ENCODE data around the gene PRDM4.

Gene PRDM4

GRCh38 chr12:107783406-107784376 is 22.8 kb upstream of the PRDM4 start:
- in situ Hi-C loops (cut with HindIII; ENCODE audit: low pct_ligation_motif_present, low sequenced_read_pairs): no loop called here
- Histone ChIP-seq H3K4me3 (ENCODE audit: low read depth, low read length) (no peak overlapping the region), H3K27ac (no peak overlapping the region), H3K27me3 (replicated peaks) (no peaks in the 10 kb centered on the region), H3K36me3 (replicated peaks) (no peaks in the 10 kb centered on the region)
- no peak for TF ChIP-seq CTCF (IDR thresholded peaks at IDR 0.05; ENCODE audit: low read depth, low read length, missing control alignments)
- no peak for DNase-seq

DNA sequence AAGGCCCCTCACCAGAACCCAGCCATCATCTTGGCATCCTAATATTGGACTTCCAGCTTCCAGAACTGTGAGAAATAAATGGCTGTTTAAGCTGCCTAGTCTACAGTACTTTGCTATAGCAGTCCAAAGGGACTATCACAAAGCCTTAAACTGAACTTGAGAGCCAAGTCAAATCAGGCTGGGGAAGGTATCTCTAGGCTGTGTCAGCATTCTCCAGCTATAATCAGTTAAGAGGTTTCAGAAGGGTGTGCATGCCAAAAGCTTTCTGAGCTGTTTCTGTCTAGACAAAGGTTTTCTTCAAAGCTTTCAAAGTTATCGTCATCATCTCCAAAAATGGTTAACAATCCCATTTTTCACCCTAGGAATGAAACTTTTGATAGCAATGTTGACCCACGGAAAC is 21.1 kb upstream of the PRDM4 start:
- in situ Hi-C loops (cut with HindIII; ENCODE audit: low pct_ligation_motif_present, low sequenced_read_pairs): no loop called here
- Histone ChIP-seq H3K27me3 (replicated peaks) (no peaks in the 10 kb centered on the region), H3K36me3 (replicated peaks) (no peaks in the 10 kb centered on the region), H3K4me3 (ENCODE audit: low read depth, low read length) (no peak overlapping the region), H3K27ac (no peak overlapping the region)
- TF ChIP-seq CTCF (IDR thresholded peaks at IDR 0.05; ENCODE audit: low read depth, low read length, missing control alignments): no peak
- no peak for DNase-seq

- peaks cover 14% of the 10 kb centered on the region for H3K27me3 ChIP-seq (replicated peaks)
- in situ Hi-C loops (cut with HindIII; ENCODE audit: low pct_ligation_motif_present, low sequenced_read_pairs): no loop called here
- no peak overlapping the region for H3K27ac ChIP-seq
- H3K4me3 ChIP-seq (ENCODE audit: low read depth, low read length): no peak overlapping the region
- no peaks in the 10 kb centered on the region for H3K36me3 ChIP-seq (replicated peaks)
- no peak for DNase-seq
- TF ChIP-seq CTCF (IDR thresholded peaks at IDR 0.05; ENCODE audit: low read depth, low read length, missing control alignments): no peak
Measured at GRCh38 chr12:107780298-107780697, 19.4 kb upstream of the PRDM4 start.

DNA sequence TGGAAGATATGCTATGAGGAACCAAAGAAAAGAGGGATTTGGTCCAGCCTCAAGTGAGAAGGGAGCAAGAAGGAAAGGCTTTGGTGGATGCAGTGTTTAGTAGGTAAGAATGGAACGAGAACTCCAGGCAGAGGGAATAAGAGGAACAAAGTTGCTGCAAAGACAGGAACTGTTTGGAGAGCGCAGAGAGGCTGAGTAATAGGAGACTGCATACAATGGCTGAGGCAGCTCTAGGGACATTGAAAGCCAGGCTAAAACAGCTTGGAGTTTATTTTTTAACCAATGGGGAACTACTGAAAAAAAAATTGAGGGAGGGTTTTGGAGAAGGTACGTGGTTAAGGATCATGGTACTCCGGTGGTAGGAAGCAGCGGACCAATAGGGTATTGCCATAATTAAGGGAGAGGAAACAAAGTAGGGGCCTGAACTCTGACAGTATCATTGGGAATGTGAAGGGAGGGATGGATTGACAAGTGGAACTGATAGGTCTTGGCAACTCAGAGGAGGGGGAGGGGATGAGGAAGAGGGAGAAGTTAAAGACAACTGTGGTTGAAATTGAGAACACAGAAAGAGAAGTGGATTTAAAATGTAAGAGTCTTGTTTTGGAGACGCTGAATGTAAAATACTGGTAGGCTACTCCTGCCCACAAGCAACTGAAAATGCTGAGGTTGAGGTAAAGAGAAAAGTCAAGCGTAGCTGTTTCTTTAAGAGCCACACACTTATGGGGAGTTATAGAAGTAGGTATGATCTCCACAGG is 18.3 kb upstream of the PRDM4 start:
- H3K27me3 ChIP-seq (replicated peaks): peaks cover 24% of the 10 kb centered on the region
- no peak overlapping the region for H3K27ac ChIP-seq
- TF ChIP-seq CTCF (IDR thresholded peaks at IDR 0.05; ENCODE audit: low read depth, low read length, missing control alignments): no peak
- DNase-seq: no peak
- no peaks in the 10 kb centered on the region for H3K36me3 ChIP-seq (replicated peaks)
- no peak overlapping the region for H3K4me3 ChIP-seq (ENCODE audit: low read depth, low read length)
- in situ Hi-C loops (cut with HindIII; ENCODE audit: low pct_ligation_motif_present, low sequenced_read_pairs): no loop called here

GRCh38 chr12:107778383-107779025 is 17.6 kb upstream of the PRDM4 start:
- Histone ChIP-seq H3K36me3 (replicated peaks) (no peaks in the 10 kb centered on the region), H3K27ac (no peak overlapping the region), H3K27me3 (replicated peaks) (peaks cover 32% of the 10 kb centered on the region), H3K4me3 (ENCODE audit: low read depth, low read length) (no peak overlapping the region)
- no peak for TF ChIP-seq CTCF (IDR thresholded peaks at IDR 0.05; ENCODE audit: low read depth, low read length, missing control alignments)
- in situ Hi-C loops (cut with HindIII; ENCODE audit: low pct_ligation_motif_present, low sequenced_read_pairs): no loop called here
- DNase-seq: no peak
